Measurements from ENCODE around the gene HSPA1B.
"Not testable (repeated sequence)": the region's sequence is repeated elsewhere in the genome, so short reads cannot be mapped to it uniquely, and the experiment has no call there.

HSPA1B gene

GRCh38 chr6:31799781-31800180 is 27.8 kb upstream of the HSPA1B start:
- DNase-seq: no peak

GRCh38 chr6:31801031-31801927 is 26.3 kb upstream of the HSPA1B start:
- not testable (repeated sequence) for DNase-seq

- no peak for DNase-seq
These were observed 21.5 kb upstream of the HSPA1B start for GRCh38 chr6:31805939-31806469.

- peak; percentile 98 for DNase-seq
These were observed 20.9 kb upstream of the HSPA1B start, which contains the start of gene LSM2 for GRCh38 chr6:31806470-31807272. Gene LSM2, minus strand, starts transcription at chr6:31806966. Its CDS starts 209 bp downstream, at chr6:31806757.

- DNase-seq: not testable (repeated sequence)
These were observed 18.9 kb upstream of the HSPA1B start for GRCh38 chr6:31808599-31808998.

GRCh38 chr6:31811645-31812044 is 15.9 kb upstream of the HSPA1B start:
- DNase-seq: no peak

GRCh38 chr6:31813465-31813849 is 14.1 kb upstream of the HSPA1B start:
- DNase-seq: no peak

GRCh38 chr6:31814677-31815024 is 12.9 kb upstream of the HSPA1B start:
- DNase-seq: peak; percentile 76

GRCh38 chr6:31815025-31815838 is 12.3 kb upstream of the HSPA1B start, which contains the start of the genes HSPA1A and HSPA1L:
Gene HSPA1A, plus strand, starts transcription at chr6:31815543. Its CDS starts 214 bp downstream, at chr6:31815757.
Gene HSPA1L, minus strand, starts transcription at chr6:31815283. Its CDS starts 3,311 bp downstream, at chr6:31811972.
- DNase-seq: peak; percentile 87

GRCh38 chr6:31817133-31817928 is 10.2 kb upstream of the HSPA1B start:
- peak; percentile 56 for DNase-seq

- DNase-seq: not testable (repeated sequence)
These were observed 9.5 kb upstream of the HSPA1B start for GRCh38 chr6:31817929-31818511.

GRCh38 chr6:31819871-31820299 is 7.7 kb upstream of the HSPA1B start:
- DNase-seq: no peak

- not testable (repeated sequence) for DNase-seq
These were observed 7.1 kb upstream of the HSPA1B start for GRCh38 chr6:31820399-31820798.

GRCh38 chr6:31821301-31822035 is 6.1 kb upstream of the HSPA1B start:
- DNase-seq: no peak

- peak; percentile 79 for DNase-seq
These were observed 5.3 kb upstream of the HSPA1B start for GRCh38 chr6:31822036-31822821.

GRCh38 chr6:31823592-31824196 is 3.8 kb upstream of the HSPA1B start:
- not testable (repeated sequence) for DNase-seq

GRCh38 chr6:31825553-31825952 is 2.0 kb upstream of the HSPA1B start:
- DNase-seq: no peak

GRCh38 chr6:31826793-31827285 is 699 bp upstream of the HSPA1B start:
- no peak for DNase-seq

Measured in CD4-positive, alpha-beta T cell treated with Interleukin-12 subunit alpha and Interleukin-12 subunit beta, for 1 hour (primary cell).